ENCODE measurements around the gene RNF212.

RNF212 gene

DNA sequence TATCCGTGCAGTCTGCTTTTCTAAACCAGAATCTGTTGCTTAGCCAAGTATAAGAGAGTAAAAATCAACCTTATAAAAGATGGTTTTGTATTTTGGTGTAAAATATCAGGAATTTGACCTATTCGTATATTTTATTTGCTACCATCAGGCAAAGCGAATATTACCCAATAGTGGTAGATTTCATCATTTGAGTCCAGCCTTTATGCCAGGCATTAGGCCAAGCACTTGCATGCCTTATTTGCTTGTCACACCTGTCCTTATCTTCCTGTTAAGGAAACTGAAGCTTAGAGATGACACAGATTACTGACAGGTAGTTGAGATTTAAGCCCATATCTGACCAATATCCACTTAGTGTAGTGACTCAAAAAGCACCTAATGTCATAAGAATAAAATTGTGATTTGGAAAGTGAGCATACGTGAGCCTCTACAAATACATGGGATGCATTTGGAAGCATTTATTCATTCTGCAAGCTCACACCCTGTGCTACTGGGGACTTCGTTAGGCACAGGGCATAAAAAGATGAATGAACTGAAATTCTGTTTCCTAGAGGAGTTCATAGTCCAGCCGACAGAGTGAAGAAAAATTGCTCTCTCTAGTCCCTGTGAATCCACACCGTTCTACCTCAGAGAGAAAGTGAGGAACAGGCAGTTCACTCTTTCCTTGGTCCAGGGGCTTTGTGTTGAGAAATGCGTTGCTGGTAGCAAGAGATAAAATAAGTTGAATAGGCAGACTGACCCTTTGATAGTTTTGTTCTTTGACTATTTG is 2.3 kb upstream of the RNF212 start:
- no peak for DNase-seq (ENCODE audit: low spot score)

DNA sequence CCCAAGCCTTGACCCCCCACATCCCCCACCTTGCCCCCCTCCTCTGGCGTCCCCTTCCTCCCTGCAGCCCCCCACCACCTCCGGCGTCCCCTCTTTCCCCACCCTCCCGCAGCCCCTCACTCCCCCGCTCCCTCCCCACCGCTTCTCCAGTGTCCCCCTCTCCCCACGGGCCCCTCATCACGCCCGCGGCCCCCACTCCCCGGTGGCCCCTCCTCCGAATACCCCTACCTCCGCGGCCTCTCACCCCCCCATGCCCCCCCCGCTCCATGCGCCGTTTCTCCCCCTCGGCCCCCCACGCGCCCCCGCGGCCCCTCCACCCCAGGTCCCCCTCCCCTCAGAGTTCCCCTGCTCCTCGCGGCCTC is 562 bp downstream of the RNF212 start:
- no peak for DNase-seq (ENCODE audit: low spot score)

DNA sequence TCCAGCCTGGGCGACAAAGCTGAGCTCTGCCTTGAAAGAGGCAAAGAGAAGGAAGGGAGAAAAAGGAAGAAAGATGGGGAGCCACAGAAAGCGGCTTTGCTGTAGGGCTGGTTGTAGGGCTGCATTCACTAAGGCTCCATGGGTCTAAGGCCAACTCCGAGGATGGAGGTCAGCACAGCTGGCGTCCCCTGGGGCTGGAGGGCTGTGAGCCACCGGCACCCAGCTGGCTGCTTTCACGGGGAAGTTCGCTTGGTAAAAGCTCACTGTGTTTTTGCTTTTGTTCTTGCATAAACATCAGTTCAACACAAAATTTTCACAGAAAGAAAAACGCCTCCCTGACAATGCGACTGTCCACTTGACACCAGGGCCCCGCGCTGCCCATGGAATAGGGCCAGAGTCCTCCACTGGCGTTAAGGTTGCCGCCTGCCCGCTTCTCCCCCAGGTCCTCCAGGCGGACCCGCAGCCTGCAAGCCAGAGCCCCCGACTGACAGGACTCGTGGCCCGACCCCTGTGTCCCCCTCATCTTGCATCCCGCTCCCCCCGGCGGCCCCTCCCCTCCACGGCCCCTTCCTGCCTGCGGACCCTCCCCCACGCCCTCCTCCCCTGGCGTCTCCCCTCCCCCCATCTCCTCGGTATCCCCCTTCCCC is 1.1 kb downstream of the RNF212 start:
- DNase-seq (ENCODE audit: low spot score), result no peak

GRCh38 chr4:1111259-1111809 is 2.0 kb downstream of the RNF212 start:
- DNase-seq (ENCODE audit: low spot score), result no peak

GRCh38 chr4:1109898-1110506 is 3.4 kb downstream of the RNF212 start:
- no peak for DNase-seq (ENCODE audit: low spot score)

- no peak for DNase-seq (ENCODE audit: low spot score)
Observed at GRCh38 chr4:1109333-1109732, 4.0 kb downstream of the RNF212 start.

GRCh38 chr4:1105662-1106061 is 7.7 kb downstream of the RNF212 start:
- no peak for DNase-seq (ENCODE audit: low spot score)

DNA sequence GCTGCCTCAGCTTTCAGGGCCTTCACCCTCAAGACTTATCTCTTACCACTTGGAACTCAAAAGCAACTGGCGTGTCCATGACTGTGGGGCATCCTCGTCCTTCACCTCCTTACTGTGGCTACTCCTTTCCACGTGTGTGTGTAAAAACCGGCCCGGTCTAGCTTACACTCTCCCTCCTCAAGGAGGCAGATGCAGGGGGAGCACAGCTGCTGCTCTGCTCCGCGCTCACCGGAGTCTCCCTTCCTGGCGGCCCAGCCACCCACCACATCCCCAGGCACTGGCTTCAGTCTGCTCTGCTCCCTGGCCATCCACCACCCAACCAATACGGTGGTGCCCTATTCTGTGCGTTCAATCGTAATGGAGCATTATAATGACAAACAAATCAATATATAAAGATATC is 8.3 kb downstream of the RNF212 start:
- DNase-seq (ENCODE audit: low spot score), result no peak

DNA sequence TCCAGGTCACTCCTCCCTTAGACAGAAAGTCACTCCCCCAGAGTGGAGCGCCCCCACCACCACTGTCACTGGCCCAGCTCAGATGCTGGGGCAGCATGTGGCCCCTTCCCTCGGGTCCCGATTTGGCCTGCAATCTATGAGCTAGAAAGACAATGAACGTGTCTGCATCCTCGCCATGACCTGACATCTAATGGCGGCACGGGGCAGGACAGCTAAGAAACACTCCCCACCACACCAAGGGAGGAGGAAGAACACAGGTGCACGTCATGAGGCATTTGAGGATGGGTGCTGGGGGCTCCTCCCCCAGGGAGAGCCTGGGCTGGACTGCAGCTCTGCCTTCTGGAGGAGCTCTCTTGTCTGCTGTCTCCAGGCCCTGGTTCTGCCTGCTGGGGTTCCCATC is 8.7 kb downstream of the RNF212 start:
- DNase-seq (ENCODE audit: low spot score), result no peak

- DNase-seq (ENCODE audit: low spot score), result no peak
Observed at GRCh38 chr4:1099684-1100335, 13.6 kb downstream of the RNF212 start.

GRCh38 chr4:1099270-1099669 is 14.1 kb downstream of the RNF212 start:
- DNase-seq (ENCODE audit: low spot score), result no peak

- no peak for DNase-seq (ENCODE audit: low spot score)
Observed at GRCh38 chr4:1098311-1098925, 14.9 kb downstream of the RNF212 start.

GRCh38 chr4:1097553-1097952 is 15.8 kb downstream of the RNF212 start:
- no peak for DNase-seq (ENCODE audit: low spot score)

DNA sequence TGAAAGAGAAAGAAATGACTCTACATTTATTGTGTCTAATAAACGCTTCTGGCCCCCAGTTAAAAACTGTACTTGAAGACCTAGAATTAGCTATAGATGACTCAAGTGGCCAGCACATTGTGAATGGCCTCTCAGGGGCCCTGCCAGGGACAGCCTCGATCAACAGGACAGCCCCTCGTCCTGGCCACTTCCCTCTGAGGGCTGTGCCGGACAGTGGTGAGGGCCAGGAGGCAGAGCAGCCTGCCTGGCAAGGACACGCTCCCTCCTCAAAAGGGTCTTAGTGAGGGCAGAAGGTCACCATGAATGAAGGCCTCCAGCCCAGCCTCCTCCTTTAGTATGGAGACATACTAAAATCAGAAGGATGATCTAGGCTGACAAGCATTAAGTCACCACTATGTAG is 16.5 kb downstream of the RNF212 start:
- peak; percentile 8 for DNase-seq (ENCODE audit: low spot score)

GRCh38 chr4:1094336-1094690 is 19.1 kb downstream of the RNF212 start:
- no peak for DNase-seq (ENCODE audit: low spot score)

DNA sequence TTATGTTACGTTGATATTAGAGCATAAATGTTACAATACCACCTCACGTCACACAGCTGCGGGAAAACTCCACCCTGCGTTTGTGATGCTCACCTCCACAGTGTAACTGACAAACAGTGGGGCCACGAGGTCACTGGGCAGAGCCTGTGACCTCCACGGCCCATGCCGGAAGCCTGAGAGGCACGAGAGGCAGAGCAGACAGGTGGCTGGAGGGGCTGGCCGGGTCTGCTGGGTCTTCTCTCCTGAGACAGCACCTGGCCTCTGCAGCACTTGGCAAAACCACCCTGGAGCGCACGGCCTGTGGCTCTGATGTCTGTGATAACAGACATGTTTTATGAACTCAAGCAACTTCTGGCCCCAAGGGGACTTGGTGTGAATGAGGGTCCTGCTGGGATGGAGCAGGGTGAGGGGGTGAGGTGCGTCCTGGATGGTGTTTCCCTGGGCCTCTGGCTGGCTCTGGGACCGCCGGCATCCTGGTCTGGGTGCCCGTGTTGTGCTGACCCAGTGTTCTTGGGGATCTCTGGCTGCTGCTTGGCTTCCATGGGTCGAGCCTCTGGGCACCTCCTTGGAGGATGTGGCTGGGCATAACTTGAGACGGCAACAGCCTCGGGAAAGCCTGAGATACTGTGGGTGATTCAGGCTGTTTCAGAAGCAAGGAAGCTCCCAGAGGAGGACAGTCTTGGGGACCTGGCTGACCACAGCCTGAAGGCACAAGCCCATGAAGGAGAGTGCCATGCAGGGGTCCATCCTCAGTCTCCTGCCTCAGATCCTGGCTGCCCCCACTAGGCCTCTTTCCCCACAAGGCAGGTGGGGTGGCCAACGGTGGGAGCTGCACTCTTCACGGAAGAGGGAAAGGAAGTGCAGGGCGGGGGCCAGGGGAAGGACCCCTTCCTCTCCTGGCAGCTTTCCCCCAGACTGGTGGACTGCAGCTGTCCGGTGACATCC is 19.7 kb downstream of the RNF212 start:
- no peak for DNase-seq (ENCODE audit: low spot score)

- DNase-seq (ENCODE audit: low spot score), result no peak
Observed at GRCh38 chr4:1092983-1093361, 20.4 kb downstream of the RNF212 start.

DNA sequence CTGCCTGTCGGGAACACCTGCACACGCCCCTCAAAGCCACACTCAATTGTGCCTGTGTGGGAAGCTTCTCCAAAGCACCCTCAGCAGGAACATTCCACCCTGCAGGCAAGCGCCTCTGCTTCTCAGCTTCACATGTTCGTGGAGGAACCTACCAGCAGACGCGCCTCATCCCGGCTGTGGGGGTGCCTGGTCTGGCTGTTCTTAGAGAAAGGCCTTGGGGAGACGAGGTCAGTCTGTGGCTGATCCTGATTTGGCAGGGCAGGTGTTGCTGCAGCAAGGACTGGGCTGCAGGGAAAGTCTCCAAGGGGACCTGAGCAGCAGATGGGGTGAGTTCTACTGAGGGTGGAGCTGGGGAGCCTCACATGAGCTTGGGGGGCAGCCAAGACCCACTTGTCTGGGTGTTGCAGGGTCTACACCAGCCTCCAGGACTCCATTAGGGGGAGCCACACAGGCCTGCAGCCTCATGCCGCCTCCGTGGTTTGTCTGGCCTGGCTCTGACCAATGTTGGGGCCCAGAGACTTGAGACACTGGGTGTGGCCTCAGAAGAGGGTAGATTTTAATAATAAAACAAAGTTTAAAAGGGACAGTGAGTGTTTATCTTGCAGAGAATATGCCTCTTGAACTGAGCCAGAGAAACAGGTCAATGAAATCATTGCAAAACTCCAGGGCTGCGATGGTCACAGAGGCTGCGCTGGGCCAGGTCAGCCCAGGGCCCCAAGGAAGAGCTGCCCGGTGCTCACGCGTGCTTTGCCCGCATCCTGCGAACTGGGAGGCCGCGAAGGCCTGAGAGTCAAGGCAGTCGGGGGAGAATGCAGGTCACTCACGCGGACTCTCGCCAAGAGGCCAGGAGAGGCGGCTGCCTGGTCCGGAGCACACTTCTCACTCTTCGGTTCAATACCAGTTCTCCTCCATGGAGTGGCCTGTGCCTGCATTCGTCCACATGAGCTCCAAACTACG is 21.1 kb downstream of the RNF212 start:
- no peak for DNase-seq (ENCODE audit: low spot score)

DNA sequence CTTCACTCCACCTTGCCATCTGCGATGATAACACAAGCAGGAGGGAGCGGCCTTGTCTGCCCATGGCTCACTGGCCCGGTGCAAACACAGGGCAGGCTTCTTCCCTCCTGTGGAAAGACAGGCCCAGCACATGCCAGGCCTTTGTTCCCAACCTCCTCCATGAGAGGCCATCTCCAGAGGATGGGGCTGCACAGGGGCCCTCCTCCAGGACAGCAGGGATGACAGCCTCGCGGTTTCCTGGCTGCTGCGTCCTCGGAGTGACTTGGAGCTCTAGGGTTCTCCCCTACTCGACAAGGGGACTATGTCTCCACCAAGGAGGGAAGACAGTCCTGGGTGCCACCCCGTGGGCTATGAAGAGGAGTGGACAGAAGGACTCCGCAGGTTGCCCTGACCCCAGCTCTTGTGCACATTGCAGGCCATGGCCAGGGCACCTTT is 21.8 kb downstream of the RNF212 start:
- no peak for DNase-seq (ENCODE audit: low spot score)

Measured in RKO (cell line).